Gastroesophageal sphincter (tissue), 3 donors: Measurements from ENCODE around the gene OPCML.

Source experiments
- POLR2A ChIP-seq, 2 donors: fragments of 450-650 bp; IDR thresholded peaks; one replicate each; pipeline ENCODE4 v1.6.1; 2017; ENCODE audit warnings: antibody characterized with exemption in 2 of 2, mild to moderate bottlenecking in 2 of 2, moderate library complexity in 1 of 2
- POLR2AphosphoS5 ChIP-seq: sonication (generic); formaldehyde crosslinking; IDR thresholded peaks from one replicate; pipeline ENCODE4 v1.6.1; 2017; ENCODE audit warnings: antibody characterized with exemption
- TF ChIP-seq, protein P1 (sequence below), 4 experiments: fragments of 200-600 bp in 2 of 4; fragments of 450-650 bp in 2 of 4; sonication (generic) in 1 of 4; IDR thresholded peaks; one replicate each; pipeline ENCODE4 v1.5.1; 2017 to 2019; ENCODE audit warnings: antibody characterized with exemption in 4 of 4, mild to moderate bottlenecking in 2 of 4, moderate library complexity in 2 of 4

DNA sequence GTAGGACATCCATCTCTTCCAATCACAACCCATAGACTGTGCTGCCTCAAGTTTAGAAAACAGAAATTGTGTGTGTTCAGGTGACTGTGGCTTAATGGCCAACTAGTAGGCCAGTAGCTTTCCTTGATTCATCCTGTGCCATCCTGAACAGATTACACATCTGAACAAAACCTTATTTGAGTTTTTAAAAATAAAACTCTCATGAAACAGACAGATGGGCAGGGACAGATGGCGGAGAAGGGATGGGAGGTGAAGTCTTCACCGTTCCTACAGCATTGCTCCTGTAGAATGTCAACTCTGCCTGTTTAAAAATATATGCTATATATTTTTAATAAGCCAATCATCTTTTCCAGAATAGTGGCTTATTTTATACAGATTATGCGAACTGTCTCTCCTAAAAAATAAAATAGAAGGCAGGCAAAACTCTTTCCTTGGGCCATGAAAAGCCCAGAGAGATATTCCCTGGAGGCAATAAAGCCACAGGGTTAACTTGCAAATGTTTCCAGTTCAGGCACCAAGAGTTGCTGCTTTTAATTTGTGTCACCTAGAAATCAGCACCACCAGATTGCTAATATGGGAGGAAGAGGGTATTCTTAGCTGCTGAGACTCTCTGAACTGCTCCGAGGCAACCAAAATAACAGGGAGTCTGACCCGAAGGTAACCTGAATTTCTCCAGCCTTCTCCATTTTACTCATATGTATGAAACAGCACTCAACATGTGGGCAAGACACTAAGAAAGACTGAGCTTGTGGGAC, 861.2 kb downstream of the OPCML start:
- TF ChIP-seq, protein P1, sequence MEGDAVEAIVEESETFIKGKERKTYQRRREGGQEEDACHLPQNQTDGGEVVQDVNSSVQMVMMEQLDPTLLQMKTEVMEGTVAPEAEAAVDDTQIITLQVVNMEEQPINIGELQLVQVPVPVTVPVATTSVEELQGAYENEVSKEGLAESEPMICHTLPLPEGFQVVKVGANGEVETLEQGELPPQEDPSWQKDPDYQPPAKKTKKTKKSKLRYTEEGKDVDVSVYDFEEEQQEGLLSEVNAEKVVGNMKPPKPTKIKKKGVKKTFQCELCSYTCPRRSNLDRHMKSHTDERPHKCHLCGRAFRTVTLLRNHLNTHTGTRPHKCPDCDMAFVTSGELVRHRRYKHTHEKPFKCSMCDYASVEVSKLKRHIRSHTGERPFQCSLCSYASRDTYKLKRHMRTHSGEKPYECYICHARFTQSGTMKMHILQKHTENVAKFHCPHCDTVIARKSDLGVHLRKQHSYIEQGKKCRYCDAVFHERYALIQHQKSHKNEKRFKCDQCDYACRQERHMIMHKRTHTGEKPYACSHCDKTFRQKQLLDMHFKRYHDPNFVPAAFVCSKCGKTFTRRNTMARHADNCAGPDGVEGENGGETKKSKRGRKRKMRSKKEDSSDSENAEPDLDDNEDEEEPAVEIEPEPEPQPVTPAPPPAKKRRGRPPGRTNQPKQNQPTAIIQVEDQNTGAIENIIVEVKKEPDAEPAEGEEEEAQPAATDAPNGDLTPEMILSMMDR (IDR thresholded peaks at IDR 0.05), result no peak
- TF ChIP-seq POLR2A (IDR thresholded peaks at IDR 0.05), result no peak
- no peak for TF ChIP-seq POLR2AphosphoS5
